Upper lobe of right lung (tissue), 1 donor: ENCODE data around the gene TTLL8. TPM values are rescaled to one million over a fixed set of nuclear protein-coding genes. Genes with fewer than 3 reads are reported as not detected.
A peak's percentile ranks its signal among the peaks of the same experiment; 100 is the strongest.

Experiments used
- ATAC-seq: fragments of 200-7000 bp; cut with Tn5 transposase; one replicate; pipeline ENCODE4 v1.9.1; 2020; ENCODE audit warnings: mild to moderate bottlenecking, moderate library complexity
- DNase-seq: peaks from one replicate; pipeline ENCODE4 v3.0.0-alpha.2; 2020
- H3K27ac ChIP-seq: fragments of 200-600 bp; one replicate; pipeline ENCODE4 v1.8.0; 2022
- H3K27me3 ChIP-seq: fragments of 200-600 bp; one replicate; pipeline ENCODE4 v1.8.0; 2022; ENCODE audit warnings: mild to moderate bottlenecking
- H3K36me3 ChIP-seq: fragments of 200-600 bp; one replicate; pipeline ENCODE4 v1.8.0; 2022
- H3K4me1 ChIP-seq: fragments of 200-600 bp; one replicate; pipeline ENCODE4 v1.8.0; 2022
- H3K4me3 ChIP-seq: fragments of 200-600 bp; one replicate; pipeline ENCODE4 v1.8.0; 2022; ENCODE audit warnings: mild to moderate bottlenecking
- H3K9me3 ChIP-seq: fragments of 200-600 bp; one replicate; pipeline ENCODE4 v1.8.0; 2022
- intact Hi-C: fragments of 100-400 bp; cut with DNase I; formaldehyde crosslinking; loops from one replicate; pipeline ENCODE4 v1.11.0; 2022
- total RNA-seq: library from RNA; stranded (reverse); fragmentation: NEBNext Ultra II Directional; extraction: Animal tissue kit (Norgen Biotek cat#: 25700); gene quantifications from one replicate; pipeline ENCODE4 v1.2.1, GENCODE V29; 2021
- TF ChIP-seq, protein P1 (sequence below): fragments of 200-600 bp; IDR thresholded peaks from one replicate; pipeline ENCODE4 v1.8.0; 2022; ENCODE audit warnings: antibody characterized with exemption
- donor health status: DM: no; HTN: yes; CAD: no; lungs with severe emphysema.

TTLL8 gene
- total RNA-seq, 1 donor from 2014 or later: not detected

DNA sequence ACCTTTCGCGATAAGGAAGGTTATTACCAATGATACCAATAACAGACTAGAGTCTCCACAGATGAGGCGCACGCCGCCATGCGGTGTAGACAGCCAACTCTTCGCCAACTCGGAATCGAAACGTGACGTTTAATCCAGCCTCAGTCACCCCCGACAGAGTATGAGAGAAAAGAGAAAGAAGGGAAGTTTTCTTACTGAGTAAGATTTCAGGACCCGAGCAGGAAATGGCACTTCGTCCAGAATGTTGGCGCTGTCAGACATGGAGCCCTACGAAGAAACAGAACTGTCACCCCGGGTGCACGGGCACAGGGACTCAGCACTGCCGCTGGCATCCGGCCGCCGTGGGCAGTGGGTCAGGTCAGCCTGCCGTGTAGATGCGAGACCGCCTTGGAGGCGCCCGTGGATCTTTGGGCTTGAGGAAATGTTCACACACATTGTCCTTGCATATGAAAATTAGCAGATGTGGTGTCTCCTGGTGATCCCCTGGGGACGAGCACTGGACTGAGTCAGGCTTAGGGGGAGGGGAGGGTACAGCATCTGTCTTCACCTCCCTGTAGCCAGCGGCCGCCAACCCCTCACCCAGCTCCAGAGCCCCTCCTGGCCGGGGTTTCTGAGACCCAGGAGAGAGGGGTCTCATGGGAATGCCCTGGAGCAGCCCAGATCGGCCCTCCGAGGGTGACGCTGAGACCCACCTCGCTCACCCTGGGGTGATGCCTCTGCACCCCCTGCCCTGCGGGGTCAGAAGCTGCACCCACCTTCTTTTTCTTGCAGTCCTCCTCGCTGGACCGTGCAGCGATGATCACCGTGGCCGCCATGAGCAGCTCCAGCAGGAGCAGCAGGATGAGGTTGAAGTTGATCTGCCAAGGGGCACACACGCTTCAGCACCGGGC lies 18.8 kb upstream of the TTLL8 start:
- H3K4me1 ChIP-seq: no peaks in the 10 kb centered on the region
- H3K9me3 ChIP-seq: no peaks in the 10 kb centered on the region
- no peaks in the 10 kb centered on the region for H3K27me3 ChIP-seq
- TF ChIP-seq, protein P1, sequence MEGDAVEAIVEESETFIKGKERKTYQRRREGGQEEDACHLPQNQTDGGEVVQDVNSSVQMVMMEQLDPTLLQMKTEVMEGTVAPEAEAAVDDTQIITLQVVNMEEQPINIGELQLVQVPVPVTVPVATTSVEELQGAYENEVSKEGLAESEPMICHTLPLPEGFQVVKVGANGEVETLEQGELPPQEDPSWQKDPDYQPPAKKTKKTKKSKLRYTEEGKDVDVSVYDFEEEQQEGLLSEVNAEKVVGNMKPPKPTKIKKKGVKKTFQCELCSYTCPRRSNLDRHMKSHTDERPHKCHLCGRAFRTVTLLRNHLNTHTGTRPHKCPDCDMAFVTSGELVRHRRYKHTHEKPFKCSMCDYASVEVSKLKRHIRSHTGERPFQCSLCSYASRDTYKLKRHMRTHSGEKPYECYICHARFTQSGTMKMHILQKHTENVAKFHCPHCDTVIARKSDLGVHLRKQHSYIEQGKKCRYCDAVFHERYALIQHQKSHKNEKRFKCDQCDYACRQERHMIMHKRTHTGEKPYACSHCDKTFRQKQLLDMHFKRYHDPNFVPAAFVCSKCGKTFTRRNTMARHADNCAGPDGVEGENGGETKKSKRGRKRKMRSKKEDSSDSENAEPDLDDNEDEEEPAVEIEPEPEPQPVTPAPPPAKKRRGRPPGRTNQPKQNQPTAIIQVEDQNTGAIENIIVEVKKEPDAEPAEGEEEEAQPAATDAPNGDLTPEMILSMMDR: no peak
- intact Hi-C loops: no loop called here
- no peak overlapping the region for H3K27ac ChIP-seq
- H3K4me3 ChIP-seq: no peak overlapping the region
- no peaks in the 10 kb centered on the region for H3K36me3 ChIP-seq
- no peak for ATAC-seq
- DNase-seq: peak; percentile 58

DNA sequence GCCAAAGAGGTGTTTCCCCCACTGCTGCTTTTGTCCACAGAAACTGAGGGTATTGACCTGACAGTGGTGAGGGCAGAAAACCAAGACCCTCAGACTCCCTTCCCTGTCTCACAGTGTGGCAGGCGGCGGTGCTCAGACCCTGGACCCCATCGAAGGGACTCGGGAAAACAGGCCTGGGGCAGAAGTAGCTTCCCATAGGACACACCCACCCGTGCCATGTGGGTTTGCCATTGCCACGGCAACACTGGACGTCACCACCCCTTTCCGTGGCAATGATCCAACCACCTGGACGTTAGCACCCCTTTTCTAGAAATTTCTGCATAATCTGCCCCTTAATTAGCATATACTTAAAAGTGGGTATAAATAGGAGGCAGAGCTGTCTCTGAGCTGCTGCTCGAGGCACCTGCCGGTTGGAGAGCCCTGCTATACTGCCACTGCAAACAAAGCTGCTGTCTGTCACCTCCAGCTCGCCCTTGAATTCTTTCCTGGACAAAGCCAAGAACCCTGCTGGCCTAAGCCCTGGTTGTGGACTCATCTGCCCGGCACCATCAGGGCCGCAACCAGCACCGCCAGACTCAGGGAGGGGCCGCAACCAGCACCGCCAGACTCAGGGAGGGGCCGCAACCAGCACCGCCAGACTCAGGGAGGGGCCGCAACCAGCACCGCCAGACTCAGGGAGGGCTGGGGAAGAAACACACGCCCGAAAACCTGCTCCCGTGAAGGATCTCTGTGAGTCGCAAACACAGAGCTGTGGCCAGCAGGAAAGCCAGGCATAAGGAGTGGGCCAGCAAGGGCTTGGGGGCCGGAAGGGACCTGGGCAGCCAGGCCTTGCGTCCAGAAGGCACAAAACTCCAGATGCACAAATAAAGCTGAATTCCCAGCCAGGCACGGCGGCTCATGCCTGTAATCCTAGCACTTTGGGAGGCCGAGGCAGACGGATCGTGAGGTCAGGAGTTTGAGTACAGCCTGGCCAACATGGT lies 16.7 kb upstream of the TTLL8 start:
- ATAC-seq (no peak), DNase-seq (peak; percentile 57)
- Histone ChIP-seq H3K36me3 (no peaks in the 10 kb centered on the region), H3K27ac (no peak overlapping the region), H3K4me1 (no peaks in the 10 kb centered on the region), H3K9me3 (no peaks in the 10 kb centered on the region), H3K4me3 (no peak overlapping the region), H3K27me3 (no peaks in the 10 kb centered on the region)
- TF ChIP-seq, protein P1: no peak
- intact Hi-C loops: no loop called here

DNA sequence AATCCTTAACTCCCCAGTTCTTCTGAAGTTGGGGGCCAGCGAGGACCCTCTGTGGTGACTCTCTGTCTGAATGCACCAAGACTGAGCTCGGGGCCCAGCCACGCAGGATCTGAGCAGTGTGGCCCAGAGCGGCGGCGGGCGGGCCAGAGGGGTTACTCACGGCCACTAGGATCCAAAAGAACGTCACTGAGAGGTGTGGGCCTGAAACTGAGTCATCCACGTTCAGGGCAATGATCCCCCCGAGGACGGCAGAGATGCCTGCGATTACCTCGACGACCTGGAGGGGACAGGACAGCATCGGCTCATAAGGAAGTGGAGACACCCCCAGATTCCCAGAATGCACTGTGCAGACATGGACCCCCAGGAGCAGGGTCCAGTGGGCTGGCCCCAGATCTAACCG lies 16.0 kb upstream of the TTLL8 start:
- Histone ChIP-seq H3K4me3 (no peak overlapping the region), H3K27me3 (no peaks in the 10 kb centered on the region), H3K27ac (no peak overlapping the region), H3K9me3 (no peaks in the 10 kb centered on the region), H3K36me3 (no peaks in the 10 kb centered on the region), H3K4me1 (no peaks in the 10 kb centered on the region)
- ATAC-seq (no peak), DNase-seq (peak; percentile 29)
- intact Hi-C loops: no loop called here
- TF ChIP-seq, protein P1: no peak

DNA sequence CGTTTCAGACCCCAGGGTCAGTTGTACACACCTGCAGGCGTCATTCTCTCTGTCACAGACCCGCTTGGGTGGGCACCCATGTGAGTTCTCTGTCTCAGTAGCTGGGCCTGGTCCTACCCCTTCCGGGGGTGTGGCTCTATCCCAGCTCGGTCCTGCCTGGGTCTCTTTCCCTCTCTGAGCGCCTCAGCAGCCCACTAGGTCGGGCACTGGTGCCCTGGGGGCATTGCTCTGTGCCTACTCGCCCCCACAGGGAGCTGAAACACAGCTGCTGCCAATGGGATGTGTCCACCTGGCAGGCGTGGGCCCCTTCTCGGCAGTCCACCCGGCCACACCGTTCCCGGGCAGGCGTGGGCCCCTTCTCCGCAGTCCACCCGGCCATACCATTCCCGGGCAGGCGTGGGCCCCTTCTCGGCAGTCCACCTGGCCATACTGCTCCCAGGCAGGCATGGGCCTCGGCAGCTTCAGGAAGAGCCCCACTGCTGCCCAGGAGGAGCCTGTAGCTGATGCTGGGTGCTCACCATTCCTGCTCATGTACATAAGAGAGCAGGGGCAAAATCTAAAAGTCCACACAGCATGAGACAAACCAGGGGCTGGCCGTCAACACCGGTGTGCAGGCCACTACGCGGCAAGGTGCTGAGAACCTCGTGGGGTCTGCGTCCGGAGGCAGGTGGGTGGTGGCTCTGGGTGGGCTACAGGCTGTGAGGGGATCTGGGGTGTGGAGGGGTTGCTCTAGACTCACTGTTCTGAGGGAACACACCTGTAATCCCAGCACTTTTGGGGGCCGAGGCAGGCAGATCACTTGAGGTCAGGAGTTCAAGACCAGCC lies 14.8 kb upstream of the TTLL8 start:
- intact Hi-C loops: no loop called here
- DNase-seq (peak; percentile 30), ATAC-seq (no peak)
- TF ChIP-seq, protein P1: no peak
- Histone ChIP-seq H3K4me3 (no peak overlapping the region), H3K36me3 (no peaks in the 10 kb centered on the region), H3K27ac (no peak overlapping the region), H3K9me3 (no peaks in the 10 kb centered on the region), H3K27me3 (no peaks in the 10 kb centered on the region), H3K4me1 (no peaks in the 10 kb centered on the region)

DNA sequence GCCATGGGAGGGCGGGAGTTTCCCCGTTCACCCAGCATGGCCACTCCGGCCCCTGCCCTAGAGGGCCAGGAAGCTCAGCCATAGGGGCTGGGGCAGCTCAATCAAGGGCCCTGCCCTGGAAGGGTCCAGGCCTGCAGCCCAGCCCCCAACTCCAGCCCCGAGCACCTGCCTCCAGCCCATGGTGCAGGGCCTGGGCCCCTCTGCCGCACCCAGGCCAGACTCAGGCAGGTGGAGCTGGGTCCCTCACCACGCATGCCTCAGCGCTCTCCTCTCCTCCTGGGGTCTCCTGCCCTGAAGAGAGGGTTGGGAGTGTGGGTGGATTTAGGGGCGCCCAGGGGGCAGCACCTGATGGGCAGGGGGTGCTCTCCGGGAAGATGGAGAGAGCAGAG lies 14.1 kb upstream of the TTLL8 start:
- no peak for DNase-seq
- intact Hi-C loops: no loop called here

More for the DNA sequence above, 14.1 kb upstream of the TTLL8 start:
- TF ChIP-seq, protein P1: no peak
- Histone ChIP-seq H3K4me1 (no peaks in the 10 kb centered on the region), H3K27me3 (no peaks in the 10 kb centered on the region), H3K4me3 (no peak overlapping the region), H3K36me3 (no peaks in the 10 kb centered on the region), H3K9me3 (no peaks in the 10 kb centered on the region), H3K27ac (no peak overlapping the region)
- peak; percentile 19 for ATAC-seq
